ENCODE results near the gene TUBGCP6.

The TUBGCP6 gene

DNA sequence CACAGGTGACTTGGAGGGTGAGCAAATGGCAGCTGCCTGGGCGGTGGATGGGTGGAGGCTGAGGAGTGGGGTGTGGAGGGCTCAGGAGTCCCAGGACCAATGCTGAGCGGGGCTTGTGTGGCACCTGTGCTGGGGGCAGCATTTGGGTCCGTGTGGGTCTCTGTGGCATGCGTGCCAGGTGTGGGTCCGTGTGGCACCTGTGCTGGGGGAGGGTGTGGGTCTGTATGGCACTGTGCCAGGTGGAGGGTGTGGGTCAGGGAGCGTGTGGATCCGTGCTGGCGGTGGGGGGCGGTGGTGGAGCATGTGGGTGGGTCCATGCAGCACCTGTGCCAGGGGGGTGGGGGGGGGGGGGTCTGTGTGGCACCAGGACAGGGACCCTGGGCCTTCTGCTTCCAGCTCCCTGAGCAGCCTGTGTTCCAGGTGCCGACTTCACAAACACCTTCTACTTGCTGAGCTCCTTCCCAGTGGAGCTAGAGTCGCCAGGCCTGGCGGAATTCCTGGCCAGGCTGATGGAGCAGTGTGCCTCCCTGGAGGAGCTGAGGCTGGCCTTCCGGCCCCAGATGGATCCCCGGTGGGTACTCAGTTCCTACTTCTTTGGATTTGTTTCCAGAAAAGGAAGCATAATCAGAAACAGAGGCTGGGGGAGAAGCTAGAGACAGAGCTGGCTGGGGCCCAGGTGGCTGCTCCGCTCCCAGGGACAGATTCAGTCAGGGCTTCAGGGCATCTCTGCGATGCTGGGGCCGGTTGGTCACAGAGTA lies 29.3 kb downstream of the TUBGCP6 start:
- Histone ChIP-seq H3K36me3 (peaks cover 88% of the 10 kb centered on the region), H3K4me3 (ENCODE audit: low read depth, low read length) (no peak overlapping the region), H3K27ac (no peak overlapping the region), H3K9me3 (ENCODE audit: severe bottlenecking) (no peaks in the 10 kb centered on the region), H3K27me3 (ENCODE audit: insufficient read depth, low read depth, severe bottlenecking) (no peaks in the 10 kb centered on the region)
- TF ChIP-seq, protein P1, sequence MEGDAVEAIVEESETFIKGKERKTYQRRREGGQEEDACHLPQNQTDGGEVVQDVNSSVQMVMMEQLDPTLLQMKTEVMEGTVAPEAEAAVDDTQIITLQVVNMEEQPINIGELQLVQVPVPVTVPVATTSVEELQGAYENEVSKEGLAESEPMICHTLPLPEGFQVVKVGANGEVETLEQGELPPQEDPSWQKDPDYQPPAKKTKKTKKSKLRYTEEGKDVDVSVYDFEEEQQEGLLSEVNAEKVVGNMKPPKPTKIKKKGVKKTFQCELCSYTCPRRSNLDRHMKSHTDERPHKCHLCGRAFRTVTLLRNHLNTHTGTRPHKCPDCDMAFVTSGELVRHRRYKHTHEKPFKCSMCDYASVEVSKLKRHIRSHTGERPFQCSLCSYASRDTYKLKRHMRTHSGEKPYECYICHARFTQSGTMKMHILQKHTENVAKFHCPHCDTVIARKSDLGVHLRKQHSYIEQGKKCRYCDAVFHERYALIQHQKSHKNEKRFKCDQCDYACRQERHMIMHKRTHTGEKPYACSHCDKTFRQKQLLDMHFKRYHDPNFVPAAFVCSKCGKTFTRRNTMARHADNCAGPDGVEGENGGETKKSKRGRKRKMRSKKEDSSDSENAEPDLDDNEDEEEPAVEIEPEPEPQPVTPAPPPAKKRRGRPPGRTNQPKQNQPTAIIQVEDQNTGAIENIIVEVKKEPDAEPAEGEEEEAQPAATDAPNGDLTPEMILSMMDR (IDR thresholded peaks at IDR 0.05; ENCODE audit: low read depth, low read length), result no peak
- no peak for DNase-seq

DNA sequence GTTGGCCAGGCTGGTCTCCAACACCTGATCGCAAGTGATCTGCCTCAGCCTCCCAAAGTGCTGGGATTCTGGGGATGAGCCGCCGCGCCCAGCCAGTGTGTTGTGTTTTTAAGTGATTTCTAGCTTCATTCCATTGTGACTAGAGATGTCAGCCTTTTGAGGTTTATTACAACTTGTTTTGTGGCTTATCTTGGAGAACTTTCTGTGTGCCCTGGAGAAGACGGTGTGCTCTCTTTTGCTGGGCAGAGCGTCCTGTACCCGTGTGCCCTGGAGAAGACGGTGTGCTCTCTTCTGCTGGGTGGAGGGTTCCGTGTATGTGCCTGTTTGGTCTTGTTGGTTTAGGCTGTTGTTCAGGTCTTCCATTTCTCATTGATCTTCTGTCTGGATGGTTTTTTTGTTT lies 31.6 kb downstream of the TUBGCP6 start:
- Histone ChIP-seq H3K4me3 (ENCODE audit: low read depth, low read length) (no peak overlapping the region), H3K36me3 (peaks cover 67% of the 10 kb centered on the region), H3K27ac (no peak overlapping the region), H3K9me3 (ENCODE audit: severe bottlenecking) (no peaks in the 10 kb centered on the region), H3K27me3 (ENCODE audit: insufficient read depth, low read depth, severe bottlenecking) (no peaks in the 10 kb centered on the region)
- TF ChIP-seq, protein P1 (IDR thresholded peaks at IDR 0.05; ENCODE audit: low read depth, low read length), result no peak
- no peak for DNase-seq

DNA sequence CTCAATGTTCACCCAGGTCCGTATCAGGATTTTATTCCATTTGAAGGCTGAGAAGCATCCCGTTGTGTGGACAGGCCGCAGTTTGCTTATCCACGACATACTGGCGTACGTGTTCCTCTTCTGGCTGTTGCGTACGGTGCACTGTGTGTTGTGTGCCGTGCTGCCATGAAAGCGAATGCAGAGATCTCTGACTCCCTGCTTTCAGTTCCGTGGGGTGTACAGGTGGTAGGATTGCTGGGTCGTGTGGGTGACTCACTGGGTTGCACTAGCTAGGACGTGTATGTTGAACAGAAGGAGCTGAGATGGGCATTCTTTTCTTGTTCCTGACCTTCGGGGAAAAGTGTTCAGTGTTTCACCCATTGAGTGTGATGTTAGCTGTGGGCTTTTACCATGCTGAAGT lies 33.7 kb downstream of the TUBGCP6 start:
- TF ChIP-seq, protein P1 (IDR thresholded peaks at IDR 0.05; ENCODE audit: low read depth, low read length), result no peak
- Histone ChIP-seq H3K27me3 (ENCODE audit: insufficient read depth, low read depth, severe bottlenecking) (no peaks in the 10 kb centered on the region), H3K36me3 (peaks cover 57% of the 10 kb centered on the region), H3K9me3 (ENCODE audit: severe bottlenecking) (no peaks in the 10 kb centered on the region), H3K27ac (no peak overlapping the region), H3K4me3 (ENCODE audit: low read depth, low read length) (no peak overlapping the region)
- DNase-seq, result no peak

DNA sequence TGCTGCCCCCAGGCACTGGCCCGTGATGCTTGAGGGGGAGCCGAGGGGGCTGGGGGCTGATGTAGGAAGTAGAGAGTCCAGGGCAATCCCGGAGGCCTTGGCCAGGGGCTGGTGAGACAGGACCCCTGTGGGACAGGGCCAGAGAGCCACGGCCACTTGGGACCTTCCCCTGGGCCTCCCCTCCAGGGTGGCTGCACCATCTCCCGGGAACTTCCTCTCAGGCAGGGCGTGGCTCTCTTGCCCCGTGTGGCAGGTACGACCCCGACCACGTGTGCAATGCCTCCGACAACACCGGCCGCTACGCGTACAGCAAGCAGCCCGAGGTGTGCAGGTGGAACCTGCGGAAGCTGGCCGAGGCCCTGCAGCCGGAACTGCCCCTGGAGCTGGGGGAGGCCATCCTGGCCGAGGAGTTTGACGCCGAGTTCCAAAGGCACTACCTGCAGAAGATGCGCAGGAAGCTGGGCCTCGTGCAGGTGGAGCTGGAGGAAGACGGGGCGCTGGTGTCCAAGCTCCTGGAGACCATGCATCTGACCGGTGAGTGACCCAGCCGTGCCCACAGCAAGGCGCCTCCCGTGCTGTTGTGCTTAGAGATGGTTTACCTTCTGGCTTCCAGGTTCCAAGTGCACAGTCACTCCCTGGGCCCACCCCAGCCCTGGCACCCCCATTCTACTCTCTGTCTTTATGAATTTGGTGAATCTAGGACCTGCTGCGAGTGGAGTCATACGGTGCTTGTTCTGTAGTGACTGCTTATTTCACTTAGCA lies 34.3 kb downstream of the TUBGCP6 start:
- peaks cover 55% of the 10 kb centered on the region for H3K36me3 ChIP-seq
- TF ChIP-seq, protein P1 (IDR thresholded peaks at IDR 0.05; ENCODE audit: low read depth, low read length), result no peak
- no peaks in the 10 kb centered on the region for H3K27me3 ChIP-seq (ENCODE audit: insufficient read depth, low read depth, severe bottlenecking)
- H3K4me3 ChIP-seq (ENCODE audit: low read depth, low read length), result no peak overlapping the region
- H3K27ac ChIP-seq, result no peak overlapping the region
- DNase-seq, result no peak
- H3K9me3 ChIP-seq (ENCODE audit: severe bottlenecking), result no peaks in the 10 kb centered on the region

DNA sequence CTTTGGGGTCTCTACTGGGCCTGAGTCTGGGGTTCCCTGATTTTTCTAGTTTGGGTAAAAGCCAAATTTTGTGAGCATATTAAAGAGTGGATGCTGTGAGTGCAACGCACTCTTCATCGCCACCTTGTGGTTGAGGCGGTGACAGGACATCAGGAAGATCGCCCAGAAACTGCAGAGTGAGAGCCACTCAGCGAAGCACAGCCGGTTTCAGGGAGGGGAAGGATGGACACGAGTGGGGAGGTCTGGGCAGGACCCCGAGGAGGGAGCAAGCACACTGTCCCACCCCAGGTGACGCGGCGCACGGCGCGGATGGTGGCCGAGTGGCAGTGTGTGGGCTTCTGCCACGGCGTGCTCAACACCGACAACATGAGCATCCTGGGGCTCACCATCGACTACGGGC lies 34.9 kb downstream of the TUBGCP6 start:
- peak; percentile 53 for DNase-seq
- TF ChIP-seq, protein P1 (IDR thresholded peaks at IDR 0.05; ENCODE audit: low read depth, low read length), result peak; percentile 87
- Histone ChIP-seq H3K4me3 (ENCODE audit: low read depth, low read length) (no peak overlapping the region), H3K36me3 (peaks cover 53% of the 10 kb centered on the region), H3K9me3 (ENCODE audit: severe bottlenecking) (no peaks in the 10 kb centered on the region), H3K27me3 (ENCODE audit: insufficient read depth, low read depth, severe bottlenecking) (no peaks in the 10 kb centered on the region), H3K27ac (no peak overlapping the region)

Measured in WERI-Rb-1 (cell line).